Stimulated activated CD8-positive, alpha-beta memory T cell treated with anti-CD3 and anti-CD28 coated beads, Interleukin-4, amount 100 ng/mL, for 1 hour (primary cell): ENCODE data around the gene IER5.
A peak's percentile ranks its signal among the peaks of the same experiment; 100 is the strongest.
"Not testable (repeated sequence)": the region's sequence is repeated elsewhere in the genome, so short reads cannot be mapped to it uniquely, and the experiment has no call there.

Experiments
- DNase-seq, 2 donors: peaks; one replicate each; pipeline ENCODE4 v3.0.0-alpha.2; 2020; ENCODE audit warnings: low read depth in 2 of 2, low spot score in 1 of 2

IER5 gene

DNA sequence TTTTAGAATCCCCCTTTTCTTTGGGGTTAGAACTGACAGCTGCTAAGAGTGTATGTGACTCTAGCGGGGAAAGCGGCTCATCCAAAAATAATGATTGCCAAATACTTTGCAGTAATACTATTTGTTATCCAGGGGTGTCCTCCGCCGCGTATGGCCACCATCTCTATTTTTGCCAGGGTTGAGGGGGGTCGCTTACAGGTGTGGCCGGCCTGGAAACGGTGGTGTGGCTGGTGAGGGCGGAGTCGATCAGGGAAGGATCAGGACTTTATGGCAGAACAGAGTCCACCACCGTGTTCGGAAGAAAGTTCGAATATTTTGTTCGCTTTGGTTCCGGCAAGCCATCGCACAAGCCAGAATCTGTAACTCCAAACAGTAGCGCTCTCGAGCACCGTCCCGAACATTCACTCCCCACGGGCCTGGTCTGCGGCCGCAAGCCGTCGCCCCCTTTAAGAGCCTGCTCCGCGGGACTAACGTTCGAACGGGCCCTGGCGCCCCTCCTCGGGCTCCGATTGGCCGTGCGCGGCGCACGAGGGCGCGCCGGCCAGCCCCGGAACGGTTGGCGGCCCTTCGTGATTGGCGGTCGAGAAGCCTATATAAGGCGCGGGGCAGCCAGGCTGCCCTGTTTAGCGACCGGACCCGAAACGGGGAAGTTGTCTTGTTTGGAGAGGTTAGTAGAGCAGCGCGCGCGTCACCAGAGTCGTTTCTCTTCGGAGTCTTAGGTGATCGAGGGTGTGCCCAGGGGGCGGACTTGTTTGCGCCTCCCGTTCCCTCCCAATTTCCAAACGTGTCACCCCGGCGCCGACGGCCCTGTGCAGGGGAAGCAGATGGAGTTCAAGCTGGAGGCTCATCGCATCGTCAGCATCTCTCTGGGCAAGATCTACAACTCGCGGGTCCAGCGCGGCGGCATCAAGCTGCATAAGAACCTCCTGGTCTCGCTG lies at the start of gene IER5:
Gene IER5, plus strand, starts transcription at position 622 of the 938 bp plus-strand sequence. Its CDS starts 203 bp downstream, at position 825.
- peak; percentile 92 to 95 for DNase-seq

DNA sequence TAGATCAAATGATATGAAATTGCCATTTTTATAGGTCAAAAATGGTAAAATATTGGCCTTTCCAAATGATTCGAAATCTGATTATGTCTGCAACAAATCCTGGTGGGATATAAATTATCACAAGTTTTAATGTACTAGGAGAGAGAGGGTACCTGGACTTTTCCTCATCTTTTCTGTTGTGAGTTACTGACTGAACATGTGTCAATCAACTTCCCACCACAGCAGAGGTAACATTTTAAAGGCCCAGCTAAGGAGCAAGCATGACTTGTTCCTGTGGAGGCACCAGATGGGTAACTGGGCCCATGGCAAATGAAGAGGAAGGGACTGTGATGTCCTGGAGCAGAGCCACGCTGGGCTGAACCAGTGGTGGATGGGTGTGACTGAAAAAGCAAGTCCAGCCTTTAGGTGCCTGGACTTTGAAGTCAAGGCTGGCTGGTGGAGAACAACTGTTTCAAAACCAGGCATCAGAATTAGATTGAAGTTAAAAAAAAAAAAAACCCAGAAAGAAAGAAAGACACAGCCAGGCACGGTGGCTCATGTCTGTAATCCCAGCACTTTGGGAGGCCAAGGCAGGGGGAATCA lies 48.1 kb upstream of the IER5 start:
- DNase-seq: no peak

DNA sequence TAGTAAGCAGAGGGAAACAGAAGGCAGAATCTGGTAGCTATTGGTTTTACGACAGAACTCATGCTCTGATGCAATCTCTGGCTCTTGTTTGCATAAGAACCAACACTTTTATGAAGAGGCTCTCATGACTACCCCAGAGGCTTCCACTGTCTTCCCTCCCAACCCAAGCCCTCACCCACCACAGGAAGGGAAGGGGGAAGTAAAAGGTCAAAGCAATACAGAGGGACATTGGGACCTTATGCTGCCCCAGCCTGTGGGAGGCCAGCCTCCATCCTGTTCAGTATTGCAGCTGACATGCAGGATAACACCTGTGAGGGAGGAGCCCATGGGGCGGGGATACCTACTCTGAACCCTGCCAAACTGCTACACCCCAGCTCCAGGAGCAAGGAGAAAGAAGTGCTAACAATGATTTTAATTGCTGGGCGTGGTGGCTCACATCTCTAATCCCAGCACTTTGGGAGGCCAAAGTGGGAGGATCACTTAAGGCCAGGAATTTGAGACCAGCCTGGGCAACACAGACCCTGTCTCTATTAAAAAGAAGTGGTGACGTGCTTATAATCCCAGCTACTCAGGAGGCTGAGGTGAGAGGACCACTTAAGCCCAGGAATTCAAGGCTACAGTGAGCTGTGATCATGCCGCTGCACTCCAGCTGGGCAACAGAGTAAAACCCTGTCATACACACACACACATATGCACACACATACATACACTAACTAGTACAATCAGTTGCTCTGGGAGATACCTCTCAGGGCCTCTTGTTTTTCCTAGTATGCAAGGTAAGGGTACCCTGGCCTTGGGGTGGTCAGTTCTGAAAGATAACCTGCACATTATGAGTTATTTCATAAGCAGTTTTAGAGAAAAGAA lies 45.2 kb upstream of the IER5 start:
- DNase-seq: no peak

DNA sequence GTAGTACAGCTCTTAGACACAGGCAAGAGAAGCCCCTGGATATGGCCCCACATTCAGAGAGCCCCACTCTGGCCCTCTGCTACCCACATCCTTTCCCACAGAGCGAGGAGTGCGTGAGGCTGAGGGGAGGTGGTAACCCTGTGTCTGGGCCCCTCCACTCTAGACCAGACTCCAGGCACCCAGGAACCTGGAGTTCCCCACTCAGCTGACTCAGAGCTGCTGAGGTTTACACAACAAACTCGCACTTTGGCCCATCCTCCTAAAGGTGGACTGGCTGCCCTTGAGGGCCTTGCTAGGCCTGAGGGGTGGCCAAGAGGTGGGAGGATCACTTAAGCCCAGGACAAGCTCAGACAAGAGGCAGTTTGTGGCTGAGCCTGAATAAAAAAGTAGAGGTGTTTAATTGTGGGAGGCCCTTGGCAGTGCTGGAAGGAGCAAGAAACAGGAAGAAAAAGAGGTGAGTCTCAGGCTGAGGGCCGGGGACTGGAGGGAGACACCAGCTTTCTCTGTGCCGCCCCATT lies 44.0 kb upstream of the IER5 start:
- DNase-seq: no peak

DNA sequence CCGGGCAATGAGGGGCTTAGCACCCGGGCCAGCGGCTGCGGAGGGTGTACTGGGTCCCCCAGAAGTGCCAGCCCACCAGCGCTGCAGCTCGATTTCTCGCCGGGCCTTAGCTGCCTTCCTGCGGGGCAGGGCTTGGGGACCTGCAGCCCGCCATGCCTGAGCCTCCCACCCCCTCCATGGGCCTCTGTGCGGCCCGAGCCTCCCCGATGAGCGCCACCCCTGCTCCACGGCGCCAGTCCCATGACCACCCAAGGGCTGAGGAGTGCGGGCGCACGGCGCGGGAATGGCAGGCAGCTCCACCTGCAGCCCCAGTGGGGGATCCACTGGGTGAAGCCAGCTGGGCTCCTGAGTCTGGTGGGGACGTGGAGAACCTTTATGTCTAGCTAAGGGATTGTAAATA lies 42.6 kb upstream of the IER5 start:
- not testable (repeated sequence) for DNase-seq

DNA sequence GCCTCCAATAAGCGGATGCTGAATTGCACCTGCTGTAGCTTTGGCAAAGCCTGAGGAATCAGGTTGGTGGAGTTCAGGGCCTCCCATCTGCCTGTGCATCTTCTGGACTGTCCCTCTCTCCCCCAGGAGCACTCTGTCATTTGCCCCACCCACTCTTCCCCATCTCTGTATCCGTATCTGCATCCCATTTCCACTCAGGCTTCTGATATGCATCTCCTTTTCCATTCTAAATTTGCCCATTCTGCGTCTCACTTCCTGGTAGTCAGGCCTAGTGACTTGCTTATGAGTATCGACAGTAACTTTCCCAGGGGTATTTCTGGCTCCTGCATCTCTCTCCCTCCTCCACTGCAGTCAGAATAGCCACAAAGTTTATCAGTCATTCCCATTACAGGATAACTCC lies 39.1 kb upstream of the IER5 start:
- no peak for DNase-seq

DNA sequence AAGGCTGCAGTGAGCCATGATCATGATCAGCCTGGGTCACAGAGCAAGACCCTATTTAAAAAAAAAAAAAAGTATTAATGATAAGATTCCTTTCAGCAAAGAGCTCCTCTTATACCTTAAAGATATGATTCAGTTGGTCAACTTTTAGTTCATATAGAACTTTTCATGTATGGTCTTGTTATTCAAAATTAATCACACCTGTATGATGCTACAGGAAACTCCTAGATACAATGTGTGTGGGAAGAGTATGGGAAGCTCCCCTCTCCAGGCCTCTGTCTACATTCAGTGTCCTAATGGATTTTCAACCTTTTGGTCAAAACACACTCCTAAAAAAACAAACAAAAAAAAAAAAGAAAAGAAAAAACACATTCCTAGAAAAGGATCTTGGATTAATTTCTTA lies 37.6 kb upstream of the IER5 start:
- no peak for DNase-seq

DNA sequence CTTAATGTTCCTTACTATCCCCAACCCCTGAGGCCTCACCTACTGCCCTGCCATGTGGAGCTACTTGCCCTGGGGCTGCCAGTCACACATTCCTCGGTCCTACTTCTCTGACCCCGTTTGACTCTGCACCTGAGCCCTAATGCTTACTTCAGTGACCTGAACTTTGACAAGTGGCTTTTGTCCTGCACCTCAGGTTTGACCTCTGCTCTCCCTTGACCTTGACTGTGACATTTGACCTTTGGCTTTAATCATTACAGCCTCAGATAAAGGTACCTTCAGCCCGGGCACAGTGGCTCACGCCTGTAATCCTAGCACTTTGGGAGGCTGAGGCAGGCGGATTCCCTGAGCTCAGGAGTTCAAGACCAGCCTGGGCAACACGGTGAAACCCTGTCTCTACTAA lies 31.9 kb upstream of the IER5 start:
- DNase-seq: no peak

DNA sequence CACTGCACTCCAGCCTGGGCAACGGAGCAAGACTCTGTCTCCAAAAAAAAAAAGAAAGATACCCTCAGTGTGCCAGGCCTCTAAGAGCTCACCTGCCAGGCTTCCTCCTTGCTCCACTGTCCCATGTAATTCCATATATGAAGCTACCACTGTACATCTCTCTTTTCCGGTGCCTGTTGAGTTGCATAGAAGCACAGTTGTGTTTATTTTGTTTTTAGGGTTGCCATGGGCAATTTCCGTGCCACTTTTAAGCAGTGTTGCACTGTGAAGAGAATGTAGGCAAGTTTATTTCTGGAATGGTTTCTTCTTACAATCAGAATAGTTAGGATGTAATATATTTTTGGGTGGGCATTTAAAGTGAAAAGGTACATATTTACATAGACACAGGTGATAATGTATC lies 31.4 kb upstream of the IER5 start:
- DNase-seq: no peak

DNA sequence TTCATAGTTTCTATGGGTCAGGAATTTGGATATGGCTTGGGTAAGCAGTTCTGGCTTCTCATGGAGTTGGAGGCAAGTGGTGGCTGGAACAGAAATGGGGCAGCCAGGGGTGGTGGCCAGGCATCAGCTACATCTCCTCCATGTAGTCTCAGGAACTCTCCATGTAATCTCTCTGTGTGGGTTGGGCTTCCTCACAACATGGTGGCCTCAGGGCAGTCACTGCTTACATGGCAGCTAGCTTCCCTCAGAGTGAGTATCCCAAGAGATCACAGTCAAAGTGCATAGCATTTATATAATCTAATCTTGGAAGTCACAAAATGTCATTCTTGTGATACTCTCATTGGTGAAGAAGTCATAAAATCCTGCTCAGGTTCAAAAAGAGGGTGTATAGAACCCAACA lies 29.1 kb upstream of the IER5 start:
- DNase-seq: no peak

DNA sequence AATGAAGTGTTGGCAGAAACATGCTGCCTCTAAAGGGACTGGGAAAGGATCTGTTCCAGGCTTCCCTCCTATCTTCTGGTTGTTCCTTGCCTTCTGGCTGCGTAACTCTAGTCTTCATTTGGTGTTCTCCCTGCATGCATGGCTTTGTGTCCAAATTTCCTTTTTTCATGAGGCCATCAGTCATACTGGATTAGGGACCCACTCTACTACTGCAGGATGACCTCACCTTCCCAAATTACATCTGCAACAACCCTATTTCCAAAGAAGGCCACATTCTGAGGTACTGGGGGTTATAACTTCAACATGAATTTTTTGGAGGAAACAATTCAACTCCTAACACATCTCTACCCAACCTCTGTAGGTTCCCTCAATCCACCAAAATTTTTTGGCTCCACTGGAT lies 28.4 kb upstream of the IER5 start:
- no peak for DNase-seq

DNA sequence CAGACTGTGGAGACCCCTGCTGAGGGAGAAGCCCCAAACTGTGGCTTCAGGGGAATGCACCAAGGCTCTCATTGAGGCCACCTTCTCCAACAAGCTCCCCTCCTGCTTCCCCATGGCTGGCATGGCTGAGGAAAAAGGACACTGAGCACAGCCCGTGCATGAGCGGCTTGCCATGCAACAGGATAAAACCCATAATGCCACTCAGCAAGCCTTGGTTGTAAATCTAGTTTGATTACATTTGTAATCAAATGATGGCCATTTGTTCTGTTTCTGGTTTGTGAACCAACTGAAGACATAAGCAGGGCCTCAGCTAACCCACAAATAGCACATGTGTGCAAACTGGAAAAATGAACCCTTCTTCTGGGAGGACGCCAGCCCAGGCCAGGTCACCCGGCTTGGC lies 27.6 kb upstream of the IER5 start:
- DNase-seq: not testable (repeated sequence)

DNA sequence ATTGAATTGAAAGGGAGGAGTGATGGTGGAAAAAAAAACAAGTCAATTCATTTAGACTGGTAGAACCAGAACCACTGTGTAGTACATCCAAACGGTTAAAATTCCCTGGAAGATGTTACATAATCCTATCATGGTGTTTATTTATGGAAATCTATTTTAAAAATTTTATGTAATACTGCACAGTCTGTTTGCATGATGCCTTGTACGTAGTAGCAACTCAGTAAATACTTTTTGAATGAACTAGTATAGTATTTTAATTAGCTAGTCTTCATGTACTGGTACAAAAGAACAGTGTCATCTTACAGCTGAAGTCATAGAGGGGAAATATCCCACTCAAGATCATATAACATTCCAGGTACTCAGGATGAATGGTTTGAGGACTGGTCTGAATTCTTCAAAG lies 27.0 kb upstream of the IER5 start:
- DNase-seq: no peak

DNA sequence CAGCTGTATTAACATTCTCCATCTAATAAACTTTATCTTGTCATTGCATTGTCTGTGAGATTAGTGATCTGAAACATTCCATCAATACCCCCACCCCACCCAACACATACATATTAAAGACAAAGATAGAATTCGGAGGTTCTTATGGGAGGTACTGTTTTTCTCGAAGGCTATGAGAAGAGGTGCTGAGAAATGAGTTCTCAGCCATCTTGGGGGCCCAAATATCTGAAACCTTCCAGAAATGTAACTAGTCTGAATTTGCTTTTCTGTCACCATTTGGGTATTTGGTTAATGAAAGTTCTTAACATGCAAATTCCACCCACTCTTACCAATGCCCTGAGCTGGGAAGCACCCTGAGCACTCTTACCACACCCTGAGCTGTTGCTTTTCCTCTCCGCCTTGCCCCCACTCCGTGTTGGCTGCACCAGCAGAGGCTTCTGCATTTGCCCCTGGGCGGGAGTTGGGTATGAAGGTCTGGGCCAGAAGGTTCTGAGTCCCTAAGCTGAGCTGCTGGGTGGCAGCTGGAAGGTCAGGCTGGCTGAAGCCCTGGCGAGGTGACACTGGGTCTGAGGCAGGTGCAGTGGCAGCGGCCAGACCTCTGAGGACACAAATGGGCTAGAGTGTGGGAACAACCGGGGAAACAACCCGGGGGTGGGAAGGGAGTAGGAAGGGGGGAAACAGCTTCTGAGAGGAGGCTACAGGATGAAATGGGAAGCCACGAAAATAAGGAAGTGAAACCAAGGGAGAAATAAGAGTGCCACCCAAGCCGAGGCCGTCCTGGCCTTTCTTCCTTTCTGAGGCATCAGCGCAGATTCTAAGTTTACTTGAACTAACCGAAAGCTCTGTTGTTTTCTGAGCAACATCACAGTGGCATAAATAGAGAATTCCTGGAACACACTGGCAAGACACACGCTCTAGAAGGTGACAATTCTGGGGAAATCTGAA lies 26.3 kb upstream of the IER5 start:
- no peak for DNase-seq

DNA sequence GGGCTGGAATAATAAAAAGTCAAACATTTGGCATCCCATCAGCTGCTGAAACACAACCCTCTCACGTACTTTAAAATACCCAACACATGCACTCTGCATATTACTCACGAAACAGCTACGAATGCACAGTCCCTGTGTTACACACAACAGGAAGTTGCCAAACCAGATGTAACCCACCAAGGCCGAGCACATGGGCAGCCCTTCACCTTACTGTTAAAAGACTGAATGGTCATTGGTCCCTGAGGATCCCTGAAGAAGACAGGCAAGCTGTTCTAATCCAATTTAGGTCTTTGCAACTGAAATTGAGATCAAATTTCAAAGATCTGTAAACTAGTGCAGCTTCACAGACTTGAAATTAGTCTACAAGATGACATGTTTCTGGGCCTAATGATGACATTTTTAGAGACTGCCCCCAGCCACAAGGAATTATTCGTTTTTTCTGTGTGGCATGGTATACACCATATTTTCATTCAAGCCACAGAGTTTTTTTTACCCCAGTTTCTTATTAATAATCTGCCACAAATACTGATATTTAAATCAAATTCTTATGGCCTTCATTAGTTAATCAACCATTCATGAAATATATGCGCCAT lies 25.6 kb upstream of the IER5 start:
- DNase-seq: no peak

DNA sequence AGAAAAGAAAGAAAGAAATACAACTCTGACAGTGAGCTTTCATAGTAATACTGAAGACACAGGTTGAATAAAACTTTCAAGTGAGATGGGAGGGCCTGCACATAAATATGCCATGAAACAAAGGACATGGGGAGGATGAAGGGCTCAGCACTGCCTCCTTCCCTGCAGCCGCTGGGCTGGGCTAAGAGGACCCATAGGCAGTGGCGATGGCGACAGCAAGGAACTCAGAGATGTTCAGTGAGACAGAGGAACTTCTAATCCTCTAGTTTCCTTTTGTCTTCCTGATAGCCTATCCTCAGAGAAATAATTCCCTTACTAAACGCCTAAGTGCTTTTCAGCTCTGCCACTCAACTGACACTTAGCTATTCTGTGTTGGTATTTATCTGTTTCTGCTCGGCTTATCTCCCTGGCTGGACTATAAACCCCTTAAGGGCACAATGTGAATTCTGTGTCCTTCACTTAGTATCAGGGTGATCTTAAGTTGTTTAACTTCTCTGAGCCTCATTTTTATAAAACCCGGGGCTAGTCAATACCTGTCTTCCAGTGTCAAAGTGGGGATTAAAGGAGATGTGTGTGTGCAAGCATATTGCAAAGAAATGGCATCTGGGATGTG lies 24.4 kb upstream of the IER5 start:
- DNase-seq: no peak

DNA sequence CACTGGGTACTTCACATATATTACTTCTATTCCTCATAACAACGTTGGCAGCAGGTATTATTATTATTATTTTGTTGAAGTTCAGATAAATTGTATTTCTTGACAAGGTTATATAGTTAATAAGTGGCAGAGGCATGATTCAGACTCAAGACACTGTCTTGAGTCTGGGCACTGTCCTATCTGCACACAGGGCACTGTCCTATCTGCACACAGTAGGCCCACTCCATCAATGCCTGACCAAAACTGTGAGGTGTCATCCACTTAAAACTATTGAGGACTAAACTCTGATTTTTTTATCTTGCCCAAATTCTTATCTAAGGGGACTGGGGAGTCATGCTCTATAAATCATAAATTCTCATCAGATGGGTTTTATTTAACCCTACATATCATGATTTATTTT lies 23.8 kb upstream of the IER5 start:
- no peak for DNase-seq

DNA sequence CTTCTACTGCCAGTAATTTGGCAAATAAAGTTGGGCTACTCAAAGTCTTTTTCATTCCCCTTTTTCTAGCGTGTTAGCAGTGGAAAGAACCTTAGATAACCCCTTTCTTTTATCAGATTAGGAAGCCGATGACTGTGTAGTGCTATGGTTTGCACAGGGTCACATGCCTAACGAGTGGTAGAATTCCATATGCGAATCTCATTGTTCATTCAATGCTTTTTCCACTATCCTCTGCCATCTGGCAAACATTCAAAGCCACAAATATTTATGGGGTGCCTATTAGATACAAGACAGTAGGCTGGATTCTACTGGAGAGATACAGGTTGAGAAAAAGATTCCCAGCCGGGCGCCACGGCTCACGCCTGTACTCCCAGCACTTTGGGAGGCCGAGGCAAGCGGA lies 14.9 kb upstream of the IER5 start:
- no peak for DNase-seq

DNA sequence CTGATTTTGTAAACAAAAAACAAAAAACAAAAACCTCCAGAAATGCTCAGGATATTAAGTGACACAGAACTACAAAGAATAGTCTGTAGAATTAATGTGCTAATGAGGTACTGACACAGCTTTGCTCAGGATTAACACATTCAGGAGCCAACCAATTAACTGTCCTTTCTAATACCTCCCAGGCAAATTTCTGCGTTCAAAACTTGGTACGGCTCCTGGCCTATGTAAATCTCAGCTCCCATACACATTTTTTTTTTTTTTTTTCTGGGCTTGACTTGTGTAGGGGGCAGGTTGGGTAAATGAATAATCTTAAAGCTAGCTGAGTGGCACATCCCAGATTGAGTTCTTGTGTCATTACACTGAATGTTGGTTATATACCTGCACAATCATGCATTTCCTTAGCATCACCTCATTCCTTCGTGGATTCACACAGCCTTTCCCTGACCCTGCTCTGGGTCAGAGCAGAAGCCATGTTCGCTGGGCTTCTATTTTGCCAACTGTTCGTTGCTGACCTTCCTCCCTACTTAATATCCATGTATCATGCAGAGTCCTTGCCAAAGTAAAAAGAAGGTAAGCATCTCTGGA lies 12.6 kb upstream of the IER5 start:
- no peak for DNase-seq
